Endothelial cell of umbilical vein (primary cell): ENCODE data around the gene SZT2.

ENCODE experiments used
- CTCF ChIP-seq, 2 donors: IDR thresholded peaks; 1 replicate in 1 of 2; 2 replicates in 1 of 2; pipeline ENCODE4 v1.5.1; 2011; ENCODE audit warnings: low read length in 2 of 2, mild to moderate bottlenecking in 2 of 2, moderate library complexity in 2 of 2, control low read depth in 1 of 2, inconsistent platforms in 1 of 2, low read depth in 1 of 2; ENCODE audit not compliant: insufficient read depth in 1 of 2; ENCODE audit errors: extremely low read depth in 1 of 2
- EZH2 ChIP-seq: IDR thresholded peaks from 2 replicates; pipeline ENCODE4 v1.6.1; 2012; ENCODE audit warnings: borderline replicate concordance, low read depth, mild to moderate bottlenecking, moderate library complexity, low read length, inconsistent platforms; ENCODE audit not compliant: severe bottlenecking
- POLR2A ChIP-seq: IDR thresholded peaks from 2 replicates; pipeline ENCODE4 v1.6.1; 2012; ENCODE audit warnings: low read depth, mild to moderate bottlenecking, control low read depth, low read length
- POLR2AphosphoS5 ChIP-seq: IDR thresholded peaks from 2 replicates; pipeline ENCODE4 v1.6.1; 2012; ENCODE audit warnings: low read depth, mild to moderate bottlenecking, control low read depth, low read length, moderate library complexity; ENCODE audit not compliant: insufficient read depth

GRCh38 chr1:43451701-43452532 lies 62.2 kb downstream of the SZT2 start:
- TF ChIP-seq CTCF (IDR thresholded peaks at IDR 0.05; ENCODE audit: extremely low read depth in 1 of 2, insufficient read depth in 1 of 2, low read depth in 1 of 2, low read length in 2 of 2), result no peak
- no peak for TF ChIP-seq EZH2
- peak; percentile 21 for TF ChIP-seq POLR2AphosphoS5
- peak; percentile 63 for TF ChIP-seq POLR2A
